Hypothalamus (tissue), 51 donors: ENCODE data around the gene KLHL35.

Experiments
- DNase-seq, 51 donors: peaks; one replicate each; lab custom pipeline; 2025; lab: John Stamatoyannopoulos, UW

KLHL35 gene

GRCh38 chr11:75442161-75442885, 9.3 kb upstream of the KLHL35 start:
- DNase-seq = no peak

DNA sequence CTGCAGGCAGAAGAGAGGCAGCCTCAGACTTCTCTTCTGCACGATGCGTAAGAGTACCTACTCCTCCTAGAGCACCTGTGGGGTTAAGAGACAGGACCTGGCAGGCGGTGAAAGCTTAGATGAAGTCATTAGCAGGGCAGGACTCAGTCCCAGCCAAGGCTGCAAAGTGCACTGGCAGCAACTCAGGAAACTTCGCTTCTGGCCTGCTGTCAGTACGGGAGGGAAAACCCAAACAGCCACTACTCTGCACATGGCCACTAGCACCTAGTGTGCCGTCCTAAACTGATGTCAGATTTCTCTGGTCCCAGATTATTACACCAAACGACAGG, 8.8 kb upstream of the KLHL35 start:
- peak in 1 of 51 donors; percentile 5 for DNase-seq

DNA sequence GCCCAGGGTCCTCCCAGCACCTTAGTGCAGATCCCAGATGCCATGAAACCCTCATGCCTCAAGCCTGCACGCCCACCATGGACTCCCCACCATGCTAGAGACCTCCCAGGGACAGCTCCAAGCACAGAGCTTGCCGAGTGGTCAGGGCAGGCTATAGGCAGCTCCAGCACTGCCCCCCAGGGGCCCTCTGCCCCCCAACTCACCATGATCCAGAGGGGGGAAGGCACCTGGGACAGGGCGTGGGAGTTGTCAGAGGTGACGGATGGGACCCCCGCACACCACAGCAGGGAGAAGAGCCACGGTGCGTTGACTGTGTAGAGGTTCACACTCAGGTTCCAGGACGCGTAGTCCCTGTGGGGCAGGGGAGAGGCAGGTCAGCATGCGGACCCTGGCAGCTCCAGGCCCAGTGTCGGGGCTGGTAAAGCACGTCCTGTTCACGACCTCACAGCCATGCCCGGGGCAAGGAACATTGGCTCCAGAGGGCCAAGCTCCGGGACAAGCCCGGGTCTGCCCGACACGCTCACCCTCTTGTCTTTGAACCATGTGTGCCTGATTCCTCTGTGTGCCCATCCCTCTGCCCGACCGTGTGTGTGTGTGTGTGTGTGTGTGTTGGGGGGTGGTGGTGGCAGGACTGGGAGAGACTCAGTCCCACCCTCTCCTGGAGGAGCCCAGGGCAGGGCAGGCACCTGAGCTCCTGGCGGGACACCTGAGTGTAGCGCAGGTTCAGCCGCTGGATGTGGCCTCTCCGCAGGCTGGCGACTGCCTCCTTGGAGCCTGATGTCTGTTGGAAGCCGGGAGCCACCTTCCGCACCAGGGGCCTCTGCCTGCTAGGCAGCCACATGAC, 8.2 kb upstream of the KLHL35 start:
- no peak for DNase-seq

DNA sequence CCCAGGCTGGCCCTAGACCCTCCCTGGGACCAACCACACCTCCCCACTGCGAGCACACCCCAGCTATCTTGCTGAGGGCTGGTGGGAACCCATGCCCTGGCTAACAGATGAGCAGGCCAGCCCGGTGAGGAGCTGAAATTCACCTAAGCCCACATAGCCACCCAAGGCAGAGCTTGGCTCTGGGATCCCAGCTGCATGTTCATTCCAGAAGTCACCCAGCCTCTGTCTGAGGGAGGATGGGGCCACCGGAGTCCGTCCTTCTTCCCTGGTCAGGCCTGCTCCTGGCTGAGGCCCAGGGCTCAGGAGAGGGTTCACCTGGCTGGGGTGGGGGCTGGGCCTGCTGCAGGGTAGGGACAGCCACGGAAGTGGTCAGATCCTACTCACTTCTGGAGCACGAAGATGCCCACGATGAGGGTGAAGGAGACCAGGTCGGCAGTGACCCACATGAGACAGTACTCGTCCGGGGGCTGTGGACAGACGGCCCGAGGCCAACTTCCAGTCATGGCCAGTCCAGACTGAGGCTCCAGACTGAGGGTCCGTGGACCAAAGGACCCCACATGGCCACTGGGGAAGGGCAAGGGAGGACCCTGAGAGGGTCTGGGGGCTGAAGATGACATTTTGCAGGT, 6.6 kb upstream of the KLHL35 start:
- no peak for DNase-seq

- no peak for DNase-seq
These were observed 6.0 kb upstream of the KLHL35 start for GRCh38 chr11:75439026-75439425.

DNA sequence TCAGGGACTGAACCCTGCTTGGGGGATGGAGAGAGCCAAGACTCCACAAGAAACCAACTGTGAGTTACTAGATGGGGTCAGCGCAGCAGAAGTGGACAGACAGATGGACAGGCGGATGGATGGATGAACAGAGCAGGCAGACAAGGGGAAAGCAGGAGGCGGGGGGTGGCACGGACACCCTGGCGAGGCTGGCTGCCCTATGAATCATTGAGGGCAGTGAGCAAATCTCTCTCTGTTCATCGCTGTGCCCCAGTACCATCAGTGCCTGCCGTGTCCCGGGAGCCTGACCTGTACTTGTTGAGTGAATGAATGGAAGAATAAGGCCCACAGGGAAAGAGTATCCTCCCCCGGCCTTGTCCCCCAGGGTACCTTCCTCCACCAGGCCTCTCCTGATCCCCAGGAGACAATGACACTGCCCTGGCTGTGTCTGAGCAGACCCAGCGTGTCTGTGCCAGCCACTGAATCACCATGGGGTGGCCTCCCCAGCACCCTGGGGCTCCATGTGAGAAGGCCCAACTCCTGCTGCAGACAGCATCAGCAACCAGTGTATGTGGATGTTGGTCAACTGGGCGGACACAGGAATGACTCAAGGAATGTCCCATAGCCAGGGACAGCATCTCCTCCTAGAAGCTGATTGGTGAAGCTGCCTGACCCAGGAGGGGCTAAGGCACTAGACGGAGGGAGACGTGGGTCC, 5.1 kb upstream of the KLHL35 start:
- no peak for DNase-seq

GRCh38 chr11:75436806-75437205, 3.8 kb upstream of the KLHL35 start:
- DNase-seq = no peak

DNA sequence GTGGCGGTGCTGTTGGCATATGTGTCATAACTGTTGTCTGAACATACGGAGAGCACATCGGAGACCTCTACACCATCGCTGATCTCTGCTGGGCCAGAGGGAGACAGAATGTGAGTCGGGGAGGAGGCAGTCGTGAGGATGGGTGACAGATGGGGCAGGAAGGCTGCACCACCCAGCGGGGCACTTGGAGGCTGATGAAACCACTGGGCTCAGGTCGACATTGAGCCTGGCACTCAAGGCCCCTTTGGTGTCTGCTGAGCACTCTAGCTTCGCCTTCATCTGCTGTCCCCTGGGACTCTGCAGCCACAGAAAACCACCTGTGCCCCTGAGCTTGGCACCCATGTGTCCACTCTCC, 2.5 kb upstream of the KLHL35 start:
- DNase-seq = no peak

GRCh38 chr11:75434886-75435570, 2.0 kb upstream of the KLHL35 start:
- no peak for DNase-seq

DNA sequence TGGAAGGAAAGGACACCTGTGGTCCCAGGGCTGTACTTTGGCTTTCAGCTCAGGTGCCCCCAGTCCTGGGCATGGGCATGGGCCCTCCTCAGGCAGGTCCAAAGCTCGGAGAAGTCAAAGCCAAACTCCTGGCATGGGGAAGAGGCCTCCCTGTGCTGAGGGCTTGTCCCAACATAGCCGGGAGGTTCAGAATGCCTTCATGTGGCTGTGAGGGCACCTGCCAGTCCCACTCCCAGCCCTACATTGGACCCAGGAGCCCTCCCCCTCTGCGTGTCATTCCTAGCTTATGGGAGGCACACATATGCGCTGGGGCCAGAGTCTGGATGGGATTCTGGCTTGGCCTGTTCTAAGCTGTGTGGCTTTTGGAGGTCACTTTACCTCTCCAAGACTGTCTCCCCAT, 1.0 kb upstream of the KLHL35 start:
- DNase-seq = no peak

GRCh38 chr11:75433443-75433842, 440 bp upstream of the KLHL35 start:
- DNase-seq = no peak

GRCh38 chr11:75431533-75432525, 1.2 kb downstream of the KLHL35 start:
- DNase-seq = no peak

DNA sequence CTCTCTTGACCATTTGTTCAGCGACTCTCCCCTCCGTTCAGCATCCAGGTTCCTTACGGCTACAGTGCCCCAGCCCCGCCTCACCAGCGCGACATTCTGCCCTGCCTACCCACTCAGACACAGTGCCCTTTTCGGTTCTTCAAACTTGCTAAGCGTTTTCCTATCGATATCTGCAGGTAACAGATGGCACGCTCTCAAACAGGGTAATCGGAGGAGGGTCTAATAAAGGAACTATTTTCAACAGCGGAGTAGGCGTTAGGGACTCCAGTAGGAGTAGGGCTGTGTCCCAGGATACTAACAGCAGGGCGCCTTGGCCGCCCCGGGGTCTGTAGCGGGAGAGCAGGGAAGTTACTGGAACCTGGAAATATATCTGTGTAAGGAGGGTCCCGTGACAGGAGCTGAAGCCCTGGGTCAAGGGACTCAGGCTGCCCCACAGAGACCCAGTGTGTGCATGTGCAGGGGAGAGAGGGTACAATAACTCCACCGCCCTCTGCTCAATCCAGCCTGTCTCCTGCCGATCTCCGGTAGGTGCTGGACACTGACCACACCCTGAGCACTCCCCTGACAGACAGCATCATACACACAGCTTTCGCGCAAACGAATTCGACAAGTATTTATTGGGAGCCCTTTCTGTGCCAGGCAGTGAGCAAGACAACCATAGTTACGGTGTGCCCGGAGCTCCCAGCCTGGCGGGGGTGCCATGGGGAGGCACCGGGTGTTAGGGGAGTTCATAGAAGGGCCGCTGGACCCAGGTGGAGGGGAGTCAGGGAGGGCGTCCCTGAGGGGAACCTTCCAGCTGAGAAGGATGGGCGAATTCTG, 2.1 kb downstream of the KLHL35 start:
- no peak for DNase-seq

- DNase-seq = peak in 18 of 51 donors; percentile 6 to 59 (median 40)
These were observed 2.9 kb downstream of the KLHL35 start for GRCh38 chr11:75429902-75430713.

DNA sequence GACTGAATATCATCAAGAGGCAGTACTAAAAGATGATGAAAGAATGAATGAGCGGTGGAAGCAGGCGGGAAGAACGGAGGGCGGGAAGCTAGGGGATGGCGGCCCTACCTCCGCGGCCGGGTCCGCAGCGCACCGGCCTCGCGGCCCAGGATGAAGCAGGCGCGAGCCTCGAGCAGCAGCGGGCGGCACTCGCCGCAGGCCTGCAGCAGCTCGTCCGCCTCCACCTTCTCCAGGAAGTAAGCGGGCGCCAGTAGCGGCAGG, 3.4 kb downstream of the KLHL35 start:
- DNase-seq = no peak

- no peak for DNase-seq
These were observed 3.9 kb downstream of the KLHL35 start for GRCh38 chr11:75428989-75429640.

GRCh38 chr11:75428281-75428724, 4.7 kb downstream of the KLHL35 start:
- DNase-seq = peak in 49 of 51 donors; percentile 9 to 95 (median 72)
